Muscle of back (tissue), 13 donors: ENCODE data around the gene GCLC. TPM values are rescaled to one million over a fixed set of nuclear protein-coding genes. Genes with fewer than 3 reads are reported as not detected.
"Not testable (repeated sequence)": the region's sequence is repeated elsewhere in the genome, so short reads cannot be mapped to it uniquely, and the experiment has no call there.

Source experiments
- DNase-seq, 3 donors: peaks; one replicate each; pipeline versions ENCODE4 v3.0.0 to v3.0.0-alpha.2; 2013
- long read RNA-seq, 9 donors: transcript quantifications; one replicate each; lab custom pipeline, GENCODE V29; 2026
- polyA plus RNA-seq, 10 donors: library from polyadenylated mRNA; unstranded; fragments of 120-200 nt; gene quantifications; one replicate each; pipeline ENCODE4 v1.2.1, GENCODE V29; 2013; ENCODE audit not compliant: insufficient read length in 10 of 10

Gene GCLC
- 10 to 100 TPM in 3 of 10 donors, 1 to 10 TPM in 7; 6.6 to 12.0 (median 8.5) TPM for polyA plus RNA-seq
- long read RNA-seq, donor 1, partial matches to known transcripts: 0 of 1 reads
- long read RNA-seq, donor 1, other reads (novel, unspliced or antisense): 0 of 1 reads
- long read RNA-seq, donor 2: 0 reads
- long read RNA-seq, donor 3: 0 reads
- long read RNA-seq, donor 4, partial matches to known transcripts: 0 of 1 reads
- long read RNA-seq, donor 4, other reads (novel, unspliced or antisense): 0 of 1 reads
- long read RNA-seq, donor 5: 0 reads
- long read RNA-seq, donor 6: 0 reads
- long read RNA-seq, donor 7, partial matches to known transcripts: 0 of 2 reads
- long read RNA-seq, donor 7, other reads (novel, unspliced or antisense): 0 of 2 reads
- long read RNA-seq, donor 8, partial matches to known transcripts: 0 of 1 reads
- long read RNA-seq, donor 8, other reads (novel, unspliced or antisense): 0 of 1 reads
- long read RNA-seq, donor 9: 0 reads

DNA sequence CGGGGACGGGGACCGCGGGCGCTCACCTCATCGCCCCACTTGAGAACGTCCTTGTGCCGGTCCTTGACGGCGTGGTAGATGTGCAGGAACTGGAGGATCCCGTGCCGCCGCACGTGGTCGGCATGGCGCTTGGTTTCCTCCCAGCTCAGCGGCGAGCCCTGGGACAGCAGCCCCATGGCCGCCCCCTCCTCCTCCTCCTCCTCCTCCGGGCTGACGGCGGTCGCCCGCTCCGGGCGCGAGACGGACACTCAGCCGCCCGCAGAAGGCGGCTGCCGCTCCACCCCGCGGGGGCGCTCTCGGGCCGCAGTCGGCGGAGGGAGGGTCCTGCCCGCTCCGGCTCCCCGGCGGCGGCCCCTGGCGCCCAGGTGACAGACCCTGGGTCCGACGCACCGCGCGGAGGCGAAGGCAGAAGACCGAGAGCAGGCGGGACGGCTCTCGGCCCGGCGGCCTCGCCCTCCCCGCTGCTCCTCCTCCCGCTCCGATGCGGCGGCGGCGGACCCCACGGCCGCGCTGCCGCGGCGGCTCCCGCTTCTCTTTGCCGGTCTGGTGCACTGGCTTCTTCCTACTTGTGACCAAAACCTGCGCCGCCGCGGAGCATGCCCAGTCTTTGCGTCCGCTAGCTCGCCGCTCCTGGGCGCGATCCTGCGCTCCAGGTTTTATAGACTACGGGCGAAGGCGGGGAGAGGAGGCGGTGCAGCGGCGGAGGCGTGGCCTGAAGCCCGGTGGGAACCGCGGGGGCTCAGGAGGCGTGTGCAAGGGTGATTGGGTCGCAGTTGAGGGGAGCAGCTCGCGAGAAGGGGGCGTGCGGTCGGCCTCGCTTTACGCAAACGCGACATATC is at the start of gene GCLC:
Gene GCLC (minus strand): TSS at position 632 of the 839 bp plus-strand sequence. CDS start 456 bp downstream, at position 176.
- peak; percentile 93 to 98 (median 95) for DNase-seq

DNA sequence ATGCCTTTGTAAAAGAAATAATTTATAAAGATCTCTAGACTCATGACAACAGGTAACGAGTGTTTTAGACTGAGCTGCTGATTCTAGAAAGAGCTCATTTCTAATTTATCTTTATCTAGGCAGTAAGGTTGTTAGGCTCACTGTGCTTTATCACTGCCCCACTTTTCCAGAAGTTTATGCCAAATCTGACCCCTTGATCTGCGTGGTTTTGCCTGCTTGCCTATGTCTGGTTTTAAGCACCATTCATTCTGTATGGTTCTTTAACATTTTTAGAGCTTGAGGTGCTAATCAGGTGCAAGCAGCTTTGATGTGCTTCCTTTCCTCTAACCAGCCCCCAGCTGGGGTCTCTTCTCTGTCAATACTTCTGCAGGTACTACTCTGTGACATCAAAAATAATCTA is 49.7 kb upstream of the GCLC start:
- no peak for DNase-seq

DNA sequence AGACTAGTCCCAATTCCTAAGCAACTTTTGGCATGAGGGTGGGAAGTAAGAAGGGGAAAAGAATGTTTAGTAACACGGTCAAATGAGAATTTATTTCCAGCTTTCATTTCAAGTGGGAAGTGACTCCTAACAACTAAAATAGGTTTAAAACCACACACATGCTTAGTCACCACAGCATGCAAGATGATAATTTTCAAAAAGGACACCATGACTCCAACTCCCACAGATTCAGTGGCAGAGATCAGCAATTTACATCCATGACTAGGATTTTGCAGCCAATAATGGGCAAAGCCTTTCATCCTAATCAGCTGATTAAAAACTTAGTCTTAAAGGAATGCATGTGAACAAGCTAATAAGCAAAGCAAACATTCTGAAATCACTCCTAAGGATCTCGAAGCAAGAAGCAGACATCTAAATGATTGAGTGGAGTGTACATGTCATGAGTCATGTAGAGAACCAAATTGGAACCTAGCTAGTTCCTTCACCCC is 48.1 kb upstream of the GCLC start:
- peak in 1 of 3 donors; percentile 68 for DNase-seq

DNA sequence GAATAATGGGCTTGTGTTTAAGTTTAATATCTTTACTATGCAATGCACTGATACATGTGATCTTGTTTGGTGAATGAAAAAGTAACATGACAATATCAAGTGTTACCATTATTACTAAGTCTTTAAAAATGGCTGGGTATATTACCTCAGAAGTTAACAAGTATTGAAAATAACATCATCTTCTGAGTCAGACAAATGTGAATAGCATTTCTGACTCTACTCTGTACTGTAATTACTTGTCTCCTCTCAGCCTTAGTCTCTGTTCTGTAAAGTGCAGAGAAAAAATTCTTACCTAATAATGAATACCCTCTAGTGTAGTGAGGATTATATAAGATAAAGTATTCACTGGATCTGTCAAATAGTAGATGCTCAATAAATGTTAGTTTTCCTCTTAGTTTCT is 47.0 kb upstream of the GCLC start:
- DNase-seq: no peak

DNA sequence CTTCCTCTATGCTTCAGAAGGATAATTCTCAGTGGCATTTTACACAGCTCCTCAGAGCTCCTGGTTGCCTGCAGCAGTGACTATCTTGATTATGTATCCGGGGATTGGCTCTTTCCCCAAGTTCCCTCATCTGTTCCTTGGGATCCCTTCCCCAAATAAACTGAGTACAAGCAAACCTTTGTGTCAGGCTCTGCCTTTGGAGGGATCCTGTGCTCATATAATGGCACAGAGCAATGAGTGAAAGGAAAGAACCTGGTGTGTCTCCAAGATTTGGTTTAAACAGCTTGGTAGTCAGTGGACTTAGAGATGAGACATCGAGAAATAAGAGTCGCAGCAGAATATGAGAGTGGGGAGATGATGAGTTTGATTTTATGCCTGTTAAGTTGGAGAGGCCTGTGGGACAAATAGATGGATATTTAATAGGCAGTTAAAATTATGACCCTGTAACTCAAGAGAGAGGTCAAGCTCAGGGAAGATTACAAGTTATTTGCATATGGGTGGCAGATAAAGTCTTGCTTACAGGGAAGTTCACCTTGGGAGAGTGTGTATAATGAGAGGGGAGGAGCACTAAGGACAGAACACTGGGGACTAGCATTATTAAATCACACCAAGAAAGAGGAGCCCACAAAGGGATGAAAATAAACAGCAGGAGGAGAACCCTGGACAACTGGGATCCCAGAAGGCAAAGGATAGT is 44.1 kb upstream of the GCLC start:
- no peak for DNase-seq

DNA sequence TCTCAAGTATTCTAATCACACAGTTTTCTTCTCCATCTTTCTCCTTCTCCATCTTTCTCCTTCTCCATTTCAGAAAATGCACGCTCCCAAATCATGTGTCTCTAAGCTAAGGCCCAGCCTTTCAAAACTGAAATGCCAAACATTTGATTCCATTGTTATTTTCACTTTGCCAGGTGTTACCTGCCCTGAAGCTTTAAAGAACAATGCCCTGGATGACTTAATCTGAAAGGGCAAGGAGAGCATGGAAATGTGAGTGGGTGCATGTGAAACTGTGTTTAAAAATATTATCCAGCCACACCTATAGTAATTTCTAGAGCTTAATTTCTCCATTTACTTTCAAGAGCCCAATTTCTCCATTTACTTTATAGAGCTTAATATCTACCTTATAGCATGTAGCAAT is 42.4 kb upstream of the GCLC start:
- no peak for DNase-seq

DNA sequence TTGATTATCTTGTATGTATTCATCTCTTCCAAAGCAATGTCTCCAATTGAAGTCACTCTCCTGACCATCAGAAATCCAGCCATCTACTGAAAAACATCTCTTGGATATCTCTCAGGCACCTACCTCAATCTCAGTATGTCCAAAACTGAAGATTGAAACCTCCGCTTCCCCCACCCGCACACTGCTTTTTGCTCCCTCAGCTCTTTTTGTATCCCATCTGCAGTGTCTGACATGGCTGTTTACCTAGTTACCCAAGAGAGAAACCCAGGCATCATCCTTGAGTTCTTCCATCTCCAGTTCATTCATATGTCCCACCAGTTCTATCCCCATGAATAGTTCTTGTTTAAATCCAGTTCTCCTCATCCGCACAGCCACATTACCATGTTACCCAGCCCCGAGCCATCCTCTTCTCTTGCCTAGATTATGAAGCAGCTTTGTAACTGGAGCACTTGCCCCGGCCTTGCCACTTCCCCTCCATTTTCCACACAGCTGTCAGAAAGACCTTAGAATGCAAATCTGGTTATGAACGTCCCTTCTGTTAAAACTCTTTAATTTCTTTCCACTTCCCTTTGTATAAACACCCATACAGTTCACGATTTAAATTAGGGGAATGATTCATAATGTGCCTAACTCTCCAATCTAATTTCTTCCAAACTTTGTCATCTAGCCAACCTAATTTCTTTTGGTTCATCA is 40.5 kb upstream of the GCLC start:
- DNase-seq: no peak

DNA sequence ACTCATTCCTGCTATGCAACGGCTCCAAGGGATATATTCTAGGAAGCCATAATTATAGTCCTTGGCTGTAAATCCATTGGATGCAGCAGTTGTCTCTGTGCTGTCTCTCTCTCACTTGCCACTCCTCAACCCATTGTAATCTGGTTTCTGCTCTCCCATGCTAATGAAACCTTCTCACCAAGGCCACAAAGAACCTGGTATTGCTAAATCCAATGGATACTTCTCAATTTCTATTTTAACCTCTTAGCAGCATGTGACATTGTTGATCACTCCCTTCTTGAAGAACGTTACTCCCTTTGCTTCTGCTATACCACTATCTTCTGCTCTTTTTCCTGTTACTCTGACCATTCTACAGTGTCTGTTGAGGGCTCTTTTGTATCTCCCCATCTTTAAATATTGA is 39.8 kb upstream of the GCLC start:
- DNase-seq: no peak

DNA sequence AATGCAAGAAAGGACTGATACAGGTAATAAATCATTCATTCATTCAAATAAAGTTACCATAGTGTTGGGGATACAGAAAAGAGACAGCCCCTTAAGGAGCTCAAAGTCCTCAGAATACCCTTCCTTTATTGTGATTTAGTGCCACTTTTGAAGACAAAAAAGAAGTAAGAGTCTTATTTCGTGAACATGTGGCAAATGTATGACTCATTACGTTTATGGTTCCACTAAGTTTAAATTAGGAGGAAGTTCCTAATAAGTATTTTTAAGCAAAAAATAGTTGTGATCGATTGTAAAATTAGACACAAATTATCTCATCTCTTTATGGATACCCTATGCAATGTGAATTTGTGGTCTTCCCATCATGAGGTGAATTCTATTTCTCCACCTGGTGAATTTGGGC is 38.5 kb upstream of the GCLC start:
- DNase-seq: no peak

DNA sequence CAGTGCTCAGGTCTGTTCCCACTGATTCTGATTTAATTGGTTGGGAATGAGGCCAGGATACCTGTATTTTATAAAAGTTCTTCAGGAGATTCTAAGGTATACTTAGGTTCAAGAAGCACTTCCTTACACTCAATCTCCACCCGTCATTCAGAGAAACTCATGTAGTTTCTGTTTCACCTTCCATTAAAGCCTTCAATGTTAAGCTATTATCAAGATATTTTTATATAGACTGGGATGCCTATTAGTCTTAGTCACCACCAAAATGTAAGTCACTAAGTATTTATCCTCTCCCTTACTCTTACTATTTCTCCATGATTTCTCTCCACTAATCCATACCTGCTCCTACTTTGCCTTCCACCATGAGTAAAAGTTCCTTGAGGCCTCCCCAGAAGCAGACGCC is 38.1 kb upstream of the GCLC start:
- no peak for DNase-seq

DNA sequence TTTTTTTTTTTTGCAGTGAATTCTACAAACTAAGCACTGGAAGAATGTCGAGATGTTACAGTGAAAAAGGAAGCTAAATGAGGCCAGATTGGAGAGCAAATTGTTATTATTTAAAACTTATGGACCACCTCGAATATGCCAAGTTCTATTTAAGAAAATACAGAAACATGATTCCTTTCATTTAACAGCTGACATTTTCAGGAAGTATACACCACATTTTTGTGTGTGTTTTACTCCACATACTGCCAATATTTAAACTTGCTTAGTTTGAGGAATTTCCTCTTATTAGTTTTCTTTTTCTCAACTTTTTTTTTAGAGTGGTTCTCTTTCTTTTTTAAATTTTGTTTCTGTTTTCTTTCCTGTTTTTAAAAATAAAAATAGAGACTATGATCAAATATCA is 37.0 kb upstream of the GCLC start:
- DNase-seq: peak in 1 of 3 donors; percentile 55

DNA sequence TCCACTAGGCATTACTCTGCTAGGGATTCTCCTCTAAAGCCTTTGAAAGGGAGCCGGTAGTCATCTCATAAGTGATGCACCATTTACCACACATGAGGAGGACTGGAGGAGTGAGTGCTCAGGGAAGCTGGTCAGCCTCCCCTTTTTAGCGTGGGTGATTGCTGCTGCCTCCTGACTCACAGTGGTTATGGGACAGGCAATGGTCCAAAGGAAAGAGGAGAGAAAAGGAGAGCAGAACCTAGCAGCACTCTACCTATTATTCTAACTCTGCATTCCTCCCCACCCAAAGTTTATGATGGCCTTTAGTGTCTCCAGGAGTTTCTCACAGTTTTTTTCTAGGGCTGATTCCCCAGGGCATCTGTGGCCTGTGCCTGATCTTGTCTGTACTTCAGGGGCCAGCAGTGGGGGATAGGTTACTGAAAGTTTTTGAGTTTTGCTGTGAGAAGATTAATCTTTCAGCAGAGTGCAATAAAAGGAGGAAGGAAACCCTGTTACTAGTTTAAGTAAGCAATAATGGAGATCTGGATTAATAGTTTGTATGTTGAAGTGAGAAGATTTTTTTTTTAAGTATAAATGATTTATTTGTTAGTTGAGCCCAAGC is 36.4 kb upstream of the GCLC start:
- DNase-seq: peak in 2 of 3 donors; percentile 31 to 50

DNA sequence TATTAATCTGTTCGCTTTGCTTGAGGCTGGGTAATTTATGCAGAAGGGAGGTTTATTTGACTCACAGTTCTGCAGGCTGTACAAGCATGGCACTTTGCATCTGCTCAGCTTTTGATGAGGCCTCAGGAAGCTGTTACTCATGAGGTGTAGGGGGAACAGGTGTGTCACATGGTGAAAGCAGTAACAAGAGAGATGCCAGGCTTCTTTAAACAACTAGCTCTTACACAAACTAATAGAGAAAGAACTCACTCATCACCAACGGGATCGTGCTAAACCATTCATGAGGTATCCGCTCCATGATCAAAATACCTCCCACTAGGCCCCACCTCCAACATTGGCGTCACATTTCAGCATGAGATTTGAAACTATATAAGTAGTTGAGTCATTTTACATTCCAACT is 34.4 kb upstream of the GCLC start:
- no peak for DNase-seq

DNA sequence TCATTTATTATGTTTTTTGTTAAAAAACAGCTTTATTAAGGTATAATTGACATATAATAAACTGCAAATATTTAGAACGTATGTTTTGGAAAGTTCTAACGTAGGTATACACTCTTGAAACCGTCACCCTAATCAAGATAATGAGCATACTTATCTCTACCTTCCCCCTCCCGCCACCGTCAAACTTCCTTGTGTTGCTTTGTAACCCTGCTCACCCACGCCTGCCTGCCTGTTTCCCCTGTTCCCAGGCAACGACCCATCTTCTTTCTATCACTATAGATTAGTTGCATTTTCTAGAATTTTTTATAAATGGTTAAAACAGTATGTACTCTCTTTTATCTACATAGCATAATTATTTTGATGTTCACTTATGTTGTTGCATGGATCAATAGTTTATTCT is 33.5 kb upstream of the GCLC start:
- DNase-seq: no peak

DNA sequence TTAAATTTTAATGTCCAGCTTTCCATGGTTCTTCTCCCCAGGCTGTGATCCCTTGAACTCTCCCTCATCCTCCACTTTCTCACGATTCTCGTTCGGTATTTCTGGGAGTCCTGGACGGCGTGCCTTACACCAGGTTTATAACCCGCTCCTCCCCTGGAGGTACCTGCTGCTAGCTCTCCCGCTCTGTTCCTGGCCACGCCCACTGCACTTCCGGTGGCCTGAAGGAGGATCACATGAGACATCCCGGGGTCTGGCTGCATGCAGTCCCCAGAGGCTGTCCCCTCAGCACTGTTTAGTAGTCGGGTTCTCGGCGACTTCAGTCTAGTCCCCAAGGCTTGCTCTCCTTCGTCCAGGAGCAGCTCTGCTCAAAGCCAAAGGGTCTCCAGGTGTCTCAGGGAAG is 28.4 kb upstream of the GCLC start:
- no peak for DNase-seq

DNA sequence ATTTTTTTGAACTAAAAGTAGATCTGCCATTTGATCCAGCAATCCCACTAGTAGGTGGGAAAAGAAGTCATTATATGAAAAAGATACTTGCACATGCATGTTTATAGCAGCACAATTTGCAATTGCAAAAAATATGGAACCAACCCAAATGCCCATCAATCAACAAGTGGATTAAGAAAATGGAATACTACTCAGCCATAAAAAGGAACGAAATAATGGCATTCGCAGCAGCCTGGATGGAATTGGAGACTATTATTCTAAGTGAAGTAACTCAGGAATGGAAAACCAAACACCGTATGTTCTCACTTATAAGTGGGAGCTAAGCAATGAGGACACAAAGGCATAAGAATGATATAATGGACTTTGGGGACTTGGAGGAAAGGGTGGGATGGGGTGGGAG is 27.5 kb upstream of the GCLC start:
- not testable (repeated sequence) for DNase-seq

DNA sequence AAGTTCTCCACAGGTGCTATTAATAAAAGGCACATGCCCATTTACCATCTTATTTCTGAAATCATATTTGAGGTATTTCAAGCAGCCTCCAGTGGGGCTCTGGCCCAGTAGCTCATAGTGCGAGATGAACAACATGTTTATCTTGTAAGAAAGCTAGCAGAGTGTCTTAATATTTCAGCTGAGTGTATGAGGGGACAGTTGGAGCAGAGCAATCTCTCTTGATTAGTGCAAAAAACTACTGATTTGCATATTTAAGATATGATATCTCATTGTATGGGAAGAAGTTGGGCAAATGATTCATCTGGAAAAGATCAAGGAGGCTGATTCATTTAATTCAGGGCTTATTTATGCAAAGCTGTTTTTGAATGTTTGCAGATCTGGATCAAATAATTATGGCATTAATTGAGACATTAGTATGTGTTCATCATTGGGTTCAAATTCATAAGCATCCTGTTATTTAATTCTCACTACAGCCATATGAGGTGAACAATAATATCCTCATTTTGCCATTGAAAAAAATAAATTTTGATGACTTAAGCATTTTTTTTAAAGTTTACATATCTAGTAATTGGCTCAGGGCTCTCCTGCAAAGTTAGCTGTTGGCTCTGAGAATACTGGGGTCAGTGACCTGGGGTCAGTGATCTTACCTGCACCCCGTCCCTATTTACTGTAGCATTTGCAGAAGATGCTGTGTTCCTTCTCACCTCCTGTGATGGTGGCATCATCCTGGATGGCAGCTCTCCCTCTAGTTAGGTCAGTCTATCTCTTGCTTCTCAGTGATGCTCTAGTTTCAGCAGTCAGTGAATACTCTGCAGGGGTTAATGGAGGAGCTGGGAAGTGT is 24.1 kb upstream of the GCLC start:
- DNase-seq: no peak

DNA sequence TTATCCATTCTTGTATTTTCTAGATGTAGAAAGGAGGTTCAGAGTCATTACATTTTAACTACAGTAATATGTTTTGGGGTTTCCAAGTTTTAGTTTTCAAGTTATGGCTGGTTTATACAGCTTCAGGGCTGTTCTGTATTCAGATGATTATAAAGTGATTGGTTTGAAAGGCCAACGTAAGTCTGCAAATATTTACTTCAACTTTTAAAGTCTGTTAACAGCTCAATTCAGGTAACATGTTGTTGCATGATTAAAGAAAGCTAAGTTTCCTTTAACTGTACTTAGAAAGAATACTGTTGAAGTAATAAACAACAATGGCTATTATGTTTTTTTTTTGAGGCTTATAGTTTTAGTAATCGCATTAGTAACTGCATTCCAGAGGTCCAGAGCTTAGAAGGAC is 22.8 kb upstream of the GCLC start:
- DNase-seq: no peak

DNA sequence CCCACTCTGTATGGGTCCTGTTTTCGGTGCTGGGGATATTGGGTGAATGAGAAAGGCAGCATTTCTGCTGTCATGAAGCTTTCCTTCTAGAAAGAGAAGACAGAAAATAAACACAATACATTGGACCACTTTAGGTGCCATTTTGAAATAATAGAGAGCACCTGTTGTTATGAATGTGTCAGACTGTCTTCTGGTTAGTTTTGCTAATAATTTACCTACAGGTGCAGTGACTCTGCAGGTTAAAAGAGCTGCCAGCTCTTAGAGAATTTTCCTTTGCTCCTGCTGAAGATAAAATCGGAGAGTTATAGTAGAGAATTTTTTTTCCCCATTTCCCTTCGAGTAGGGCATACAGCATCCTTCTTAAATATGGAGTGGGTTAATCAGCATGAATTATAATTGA is 21.9 kb upstream of the GCLC start:
- no peak for DNase-seq

DNA sequence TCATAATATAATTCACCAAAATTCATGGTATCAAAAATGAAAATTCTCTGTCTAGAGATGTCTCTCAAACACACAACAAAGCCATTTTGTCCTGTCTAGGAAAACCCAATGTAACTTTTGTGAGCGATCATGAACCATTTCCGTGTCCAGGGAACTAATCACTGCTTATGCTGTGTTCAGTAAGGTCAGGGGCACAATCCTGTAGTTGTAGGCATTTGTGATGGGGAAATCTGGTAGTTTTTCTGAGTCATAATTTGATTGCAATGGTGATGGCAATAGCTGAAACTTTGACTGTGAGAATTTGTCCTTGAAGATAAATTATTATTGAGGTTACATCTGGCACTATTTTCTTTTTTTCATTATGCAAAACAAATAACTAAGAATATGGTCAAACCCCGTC is 21.0 kb upstream of the GCLC start:
- DNase-seq: no peak
